Neural progenitor cell (in vitro differentiated cells): ENCODE measurements around the gene HPSE2.

Experiments
- CTCF ChIP-seq: fragments of 200-600 bp; sonication (generic); IDR thresholded peaks from 2 replicates; pipeline ENCODE4 v1.5.1; 2017; ENCODE audit warnings: antibody characterized with exemption, mild to moderate bottlenecking
- EZH2 ChIP-seq: fragments of 200-600 bp; sonication (generic); IDR thresholded peaks from 2 replicates; pipeline ENCODE4 v1.6.1; 2017; ENCODE audit warnings: antibody characterized with exemption, mild to moderate bottlenecking, moderate library complexity
- EZH2phosphoT487 ChIP-seq: fragments of 200-600 bp; sonication (generic); IDR thresholded peaks from 2 replicates; pipeline ENCODE4 v1.6.1; 2017; ENCODE audit warnings: antibody characterized with exemption

- TF ChIP-seq CTCF (no peak), EZH2 (no peak), EZH2phosphoT487 (no peak)
Measured at GRCh38 chr10:98880971-98881370, 354.7 kb downstream of the HPSE2 start.
